ENCODE results near the gene BPI.
A peak's percentile ranks its signal among the peaks of the same experiment; 100 is the strongest.
"Not testable (repeated sequence)": the region's sequence is repeated elsewhere in the genome, so short reads cannot be mapped to it uniquely, and the experiment has no call there.

BPI gene

GRCh38 chr20:38306379-38306778 lies 2.4 kb downstream of the BPI start:
- no peak for DNase-seq

GRCh38 chr20:38307371-38308046 lies 3.6 kb downstream of the BPI start:
- peak; percentile 72 for DNase-seq

GRCh38 chr20:38308047-38308438 lies 4.1 kb downstream of the BPI start:
- DNase-seq, result no peak

GRCh38 chr20:38308447-38308846 lies 4.5 kb downstream of the BPI start:
- DNase-seq, result no peak

GRCh38 chr20:38311091-38311490 lies 7.1 kb downstream of the BPI start:
- no peak for DNase-seq

GRCh38 chr20:38311491-38311890 lies 7.5 kb downstream of the BPI start:
- no peak for DNase-seq

GRCh38 chr20:38313676-38314075 lies 9.7 kb downstream of the BPI start:
- DNase-seq, result no peak

- not testable (repeated sequence) for DNase-seq
Measured at GRCh38 chr20:38314350-38314749, 10.4 kb downstream of the BPI start.

GRCh38 chr20:38315290-38315966 lies 11.5 kb downstream of the BPI start:
- no peak for DNase-seq

- DNase-seq, result no peak
Measured at GRCh38 chr20:38316341-38316740, 12.4 kb downstream of the BPI start.

GRCh38 chr20:38317422-38317821 lies 13.5 kb downstream of the BPI start:
- DNase-seq, result no peak

GRCh38 chr20:38320221-38320620 lies 16.3 kb downstream of the BPI start:
- no peak for DNase-seq

GRCh38 chr20:38321959-38322598 lies 18.1 kb downstream of the BPI start:
- DNase-seq, result no peak

GRCh38 chr20:38324159-38324558 lies 20.2 kb downstream of the BPI start:
- no peak for DNase-seq

- DNase-seq, result no peak
Measured at GRCh38 chr20:38325167-38325566, 21.2 kb downstream of the BPI start.

GRCh38 chr20:38325905-38326304 lies 21.9 kb downstream of the BPI start:
- no peak for DNase-seq

- DNase-seq, result no peak
Measured at GRCh38 chr20:38326309-38326708, 22.4 kb downstream of the BPI start.

- DNase-seq, result no peak
Measured at GRCh38 chr20:38330638-38331037, 26.7 kb downstream of the BPI start.

- no peak for DNase-seq
Measured at GRCh38 chr20:38331245-38331644, 27.3 kb downstream of the BPI start.

- no peak for DNase-seq
Measured at GRCh38 chr20:38331814-38332213, 27.9 kb downstream of the BPI start.

GRCh38 chr20:38334016-38334415 lies 30.1 kb downstream of the BPI start:
- no peak for DNase-seq

- no peak for DNase-seq
Measured at GRCh38 chr20:38336726-38337125, 32.8 kb downstream of the BPI start.

- no peak for DNase-seq
Measured at GRCh38 chr20:38337561-38338140, 33.7 kb downstream of the BPI start.

Data from GF-D8 (cell line).